ENCODE results near the gene RPS21. TPM values are rescaled to one million over a fixed set of nuclear protein-coding genes. Genes with fewer than 3 reads are reported as not detected.
A peak's percentile ranks its signal among the peaks of the same experiment; 100 is the strongest.

The RPS21 gene
- total RNA-seq, 1 experiment from 2014 or later = 2,894 TPM

- DNase-seq (ENCODE audit: low read depth) = no peak
These were observed 24.0 kb downstream of the RPS21 start for GRCh38 chr20:62410746-62411478.

GRCh38 chr20:62411479-62412193, 24.7 kb downstream of the RPS21 start:
- no peak for DNase-seq (ENCODE audit: low read depth)

- no peak for DNase-seq (ENCODE audit: low read depth)
These were observed 25.5 kb downstream of the RPS21 start for GRCh38 chr20:62412194-62413024.

GRCh38 chr20:62413025-62413570, 26.2 kb downstream of the RPS21 start:
- DNase-seq (ENCODE audit: low read depth) = no peak

- DNase-seq (ENCODE audit: low read depth) = peak; percentile 28
These were observed 27.1 kb downstream of the RPS21 start for GRCh38 chr20:62413896-62414481.

GRCh38 chr20:62415354-62416111, 28.6 kb downstream of the RPS21 start:
- no peak for DNase-seq (ENCODE audit: low read depth)

- DNase-seq (ENCODE audit: low read depth) = no peak
These were observed 30.0 kb downstream of the RPS21 start for GRCh38 chr20:62416651-62417637.

GRCh38 chr20:62417981-62418708, 31.2 kb downstream of the RPS21 start:
- no peak for DNase-seq (ENCODE audit: low read depth)

- no peak for DNase-seq (ENCODE audit: low read depth)
These were observed 32.0 kb downstream of the RPS21 start for GRCh38 chr20:62418709-62419487.

GRCh38 chr20:62419759-62420158, 32.9 kb downstream of the RPS21 start:
- no peak for DNase-seq (ENCODE audit: low read depth)

GRCh38 chr20:62420846-62421715, 34.2 kb downstream of the RPS21 start:
- DNase-seq (ENCODE audit: low read depth) = no peak

- no peak for DNase-seq (ENCODE audit: low read depth)
These were observed 34.8 kb downstream of the RPS21 start for GRCh38 chr20:62421716-62421990.

- no peak for DNase-seq (ENCODE audit: low read depth)
These were observed 35.9 kb downstream of the RPS21 start for GRCh38 chr20:62422636-62423325.

- DNase-seq (ENCODE audit: low read depth) = no peak
These were observed 36.4 kb downstream of the RPS21 start for GRCh38 chr20:62423326-62423706.

GRCh38 chr20:62424249-62425107, 37.6 kb downstream of the RPS21 start:
- no peak for DNase-seq (ENCODE audit: low read depth)
